Gastrocnemius medialis (tissue), 4 donors: Measurements from ENCODE around the gene CCDC106.

Source experiments
- CTCF ChIP-seq, 5 experiments: fragments of 450-650 bp in 3 of 5; fragments of 200-600 bp in 2 of 5; sonication (generic) in 2 of 5; IDR thresholded peaks in 4 of 5; conservative IDR thresholded peaks in 1 of 5; 1 replicate in 4 of 5; 2 replicates in 1 of 5; pipeline ENCODE4 v1.5.1; 2016 to 2019; ENCODE audit warnings: antibody characterized with exemption in 5 of 5, mild to moderate bottlenecking in 3 of 5, moderate library complexity in 3 of 5
- POLR2A ChIP-seq, 2 donors: fragments of 450-650 bp; IDR thresholded peaks; one replicate each; pipeline ENCODE4 v1.6.1; 2017; ENCODE audit warnings: antibody characterized with exemption in 2 of 2, mild to moderate bottlenecking in 2 of 2, moderate library complexity in 2 of 2

GRCh38 chr19:55601084-55601483 lies 46.9 kb upstream of the CCDC106 start:
- TF ChIP-seq CTCF (IDR thresholded peaks at IDR 0.05 in 4 of 5, conservative IDR thresholded peaks at IDR 0.05 in 1 of 5): no peak
- TF ChIP-seq POLR2A (IDR thresholded peaks at IDR 0.05): no peak
